GM23338 (cell line): ENCODE data around the gene TEPSIN.

Experiments used
- CREB1 ChIP-seq: fragments of 250-450 bp; sonication (Bioruptor Pico); IDR thresholded peaks from 2 replicates; pipeline ENCODE4 v1.5.0; 2020; ENCODE audit warnings: low read depth, mild to moderate bottlenecking, moderate library complexity
- CTCF ChIP-seq, 2 experiments: fragments of 200-600 bp in 1 of 2; sonication (generic) in 1 of 2; conservative IDR thresholded peaks; 2 replicates each; pipeline versions ENCODE4 v1.5.1 to v1.6.1; 2016 to 2017; ENCODE audit warnings: antibody characterized with exemption in 2 of 2, low read depth in 2 of 2, mild to moderate bottlenecking in 2 of 2, moderate library complexity in 1 of 2
- ETS1 ChIP-seq: IDR thresholded peaks from 2 replicates; pipeline ENCODE4 v1.6.1; 2016; ENCODE audit warnings: antibody characterized with exemption
- EZH2 ChIP-seq: fragments of 200-600 bp; sonication (generic); IDR thresholded peaks from one replicate; pipeline ENCODE4 v1.8.0; 2017; ENCODE audit warnings: antibody characterized with exemption, mild to moderate bottlenecking, low read depth; ENCODE audit not compliant: unreplicated experiment
- EZH2phosphoT487 ChIP-seq: fragments of 200-600 bp; sonication (generic); IDR thresholded peaks from one replicate; pipeline ENCODE4 v1.8.1; 2018; ENCODE audit warnings: antibody characterized with exemption; ENCODE audit not compliant: unreplicated experiment
- JUNB ChIP-seq: IDR thresholded peaks from one replicate; pipeline ENCODE4 v1.6.1; 2016; ENCODE audit warnings: antibody characterized with exemption; ENCODE audit not compliant: unreplicated experiment
- NANOG ChIP-seq: IDR thresholded peaks from 2 replicates; pipeline ENCODE4 v1.6.1; 2016; ENCODE audit warnings: antibody characterized with exemption, borderline replicate concordance
- POLR2AphosphoS5 ChIP-seq: IDR thresholded peaks from 2 replicates; pipeline ENCODE4 v1.6.1; 2016; ENCODE audit warnings: antibody characterized with exemption, low read depth
- REST ChIP-seq: IDR thresholded peaks from one replicate; pipeline ENCODE4 v1.6.1; 2018; ENCODE audit warnings: antibody characterized with exemption; ENCODE audit not compliant: unreplicated experiment
- STAT1 ChIP-seq: IDR thresholded peaks from one replicate; pipeline ENCODE4 v1.6.1; 2016; ENCODE audit warnings: antibody characterized with exemption; ENCODE audit not compliant: unreplicated experiment
- ZNF114 ChIP-seq: fragments of 250-450 bp; sonication (Bioruptor Pico); IDR thresholded peaks from 2 replicates; pipeline ENCODE4 v1.5.0; 2020; ENCODE audit warnings: mild to moderate bottlenecking, moderate library complexity
- ZNF331 ChIP-seq: fragments of 250-450 bp; sonication (Bioruptor Pico); IDR thresholded peaks from 2 replicates; pipeline ENCODE4 v1.5.0; 2020; ENCODE audit warnings: low read depth, mild to moderate bottlenecking, moderate library complexity
- ZNF462 ChIP-seq: fragments of 250-450 bp; sonication (Bioruptor Pico); IDR thresholded peaks from 2 replicates; pipeline ENCODE4 v1.5.0; 2020; ENCODE audit warnings: mild to moderate bottlenecking, moderate library complexity

GRCh38 chr17:81221371-81221841, 17.4 kb downstream of the TEPSIN start:
- TF ChIP-seq CTCF (conservative IDR thresholded peaks at IDR 0.05; ENCODE audit: low read depth in 2 of 2) = no peak
- no peak for TF ChIP-seq REST
- TF ChIP-seq CREB1 (CRISPR knock-in tag) = no peak
- no peak for TF ChIP-seq POLR2AphosphoS5
- no peak for TF ChIP-seq JUNB
- no peak for TF ChIP-seq EZH2
- no peak for TF ChIP-seq NANOG
- no peak for TF ChIP-seq ZNF462 (CRISPR knock-in tag)
- TF ChIP-seq EZH2phosphoT487 = no peak
- TF ChIP-seq ZNF331 = no peak
- TF ChIP-seq ZNF114 (CRISPR knock-in tag) = no peak
- no peak for TF ChIP-seq ETS1
- no peak for TF ChIP-seq STAT1
